Right lobe of liver (tissue), 6 donors: ENCODE data around the gene TBC1D8. TPM values are rescaled to one million over a fixed set of nuclear protein-coding genes. Genes with fewer than 3 reads are reported as not detected.
A peak's percentile ranks its signal among the peaks of the same experiment; 100 is the strongest.

Experiments used
- ATAC-seq, 4 donors: fragments of 200-7000 bp; cut with Tn5 transposase; one replicate each; pipeline ENCODE4 v1.9.1; 2020; ENCODE audit warnings: mild to moderate bottlenecking in 4 of 4, moderate library complexity in 4 of 4
- DNase-seq, 3 donors: peaks; one replicate each; pipeline ENCODE4 v3.0.0-alpha.2; 2020
- H3K27ac ChIP-seq, 3 donors: fragments of 200-600 bp; one replicate each; pipeline ENCODE4 v1.8.0; 2022
- H3K27me3 ChIP-seq, 2 donors: fragments of 200-600 bp; one replicate each; pipeline ENCODE4 v1.8.0; 2022
- H3K36me3 ChIP-seq, 4 donors: fragments of 200-600 bp; sonication (generic) in 1 of 4; one replicate each; pipeline versions ENCODE4 v1.5.1 to v1.8.0; 2017 to 2022; ENCODE audit warnings: control low read depth in 1 of 4
- H3K4me1 ChIP-seq, 4 donors: fragments of 200-600 bp; sonication (generic) in 1 of 4; one replicate each; pipeline versions ENCODE4 v1.5.1 to v1.8.0; 2017 to 2022; ENCODE audit warnings: control low read depth in 1 of 4
- H3K4me3 ChIP-seq, 3 donors: fragments of 200-600 bp; one replicate each; pipeline ENCODE4 v1.8.0; 2022
- H3K9me3 ChIP-seq, 4 donors: fragments of 200-600 bp; sonication (generic) in 1 of 4; one replicate each; pipeline versions ENCODE4 v1.5.1 to v1.8.0; 2017 to 2022; ENCODE audit warnings: control low read depth in 1 of 4
- POLR2A ChIP-seq: fragments of 450-650 bp; IDR thresholded peaks from one replicate; pipeline ENCODE4 v1.6.1; 2017; ENCODE audit warnings: antibody characterized with exemption, mild to moderate bottlenecking
- WGBS: methylation state at CpG from one replicate; pipeline ENCODE4 v1.1.6; 2018; ENCODE audit warnings: low coverage, low lambda C conversion rate; ENCODE audit not compliant: insufficient coverage; ENCODE audit errors: missing lambda C conversion rate; 5-methylcytosine and 5-hydroxymethylcytosine counted together
- intact Hi-C, 2 donors: fragments of 100-400 bp; cut with DNase I; formaldehyde crosslinking; loops; one replicate each; pipeline versions ENCODE4 v1.11.2 to v1.14.1; 2022
- total RNA-seq, 6 experiments: library from RNA; depleted of rRNA in 2 of 6; stranded (reverse); fragments of >200 nt in 2 of 6; fragmentation: NEBNext Ultra II Directional in 3 of 6; extraction: Animal tissue kit (Norgen Biotek cat#: 25700) in 3 of 6; gene quantifications; one replicate each; pipeline versions ENCODE4 v1.1.0 to v1.2.4, GENCODE V29; 2016 to 2023
- TF ChIP-seq, protein P1 (sequence below), 4 donors: fragments of 200-600 bp in 3 of 4; fragments of 450-650 bp in 1 of 4; IDR thresholded peaks; one replicate each; pipeline versions ENCODE4 v1.5.1 to v1.8.0; 2016 to 2022; ENCODE audit warnings: antibody characterized with exemption in 4 of 4, mild to moderate bottlenecking in 2 of 4
- donor health status: DM: no; HTN: yes; CAD: no.
- donor health status: DM: no; HTN: no; CAD: no.
- donor health status: DM: no; HTN: no; CAD: no.
- donor health status: DM: no; HTN: yes; CAD: no.
- donor health status: DM: no; HTN: yes; CAD: no.

TBC1D8 gene
- total RNA-seq, 6 experiments from 2014 or later, result 17.3 to 31.2 (median 21.5) TPM

GRCh38 chr2:100983201-100983600, 168.0 kb downstream of the TBC1D8 start:
- Histone ChIP-seq H3K36me3 (peaks cover 0 to 6% (median 0%) of the 10 kb centered on the region in 4 donors), H3K27me3 (no peaks in the 10 kb centered on the region), H3K4me1 (no peaks in the 10 kb centered on the region), H3K27ac (peak overlapping the region in 1 of 3 donors; percentile 47), H3K4me3 (no peak overlapping the region), H3K9me3 (no peaks in the 10 kb centered on the region)
- TF ChIP-seq POLR2A, result no peak
- TF ChIP-seq, protein P1, sequence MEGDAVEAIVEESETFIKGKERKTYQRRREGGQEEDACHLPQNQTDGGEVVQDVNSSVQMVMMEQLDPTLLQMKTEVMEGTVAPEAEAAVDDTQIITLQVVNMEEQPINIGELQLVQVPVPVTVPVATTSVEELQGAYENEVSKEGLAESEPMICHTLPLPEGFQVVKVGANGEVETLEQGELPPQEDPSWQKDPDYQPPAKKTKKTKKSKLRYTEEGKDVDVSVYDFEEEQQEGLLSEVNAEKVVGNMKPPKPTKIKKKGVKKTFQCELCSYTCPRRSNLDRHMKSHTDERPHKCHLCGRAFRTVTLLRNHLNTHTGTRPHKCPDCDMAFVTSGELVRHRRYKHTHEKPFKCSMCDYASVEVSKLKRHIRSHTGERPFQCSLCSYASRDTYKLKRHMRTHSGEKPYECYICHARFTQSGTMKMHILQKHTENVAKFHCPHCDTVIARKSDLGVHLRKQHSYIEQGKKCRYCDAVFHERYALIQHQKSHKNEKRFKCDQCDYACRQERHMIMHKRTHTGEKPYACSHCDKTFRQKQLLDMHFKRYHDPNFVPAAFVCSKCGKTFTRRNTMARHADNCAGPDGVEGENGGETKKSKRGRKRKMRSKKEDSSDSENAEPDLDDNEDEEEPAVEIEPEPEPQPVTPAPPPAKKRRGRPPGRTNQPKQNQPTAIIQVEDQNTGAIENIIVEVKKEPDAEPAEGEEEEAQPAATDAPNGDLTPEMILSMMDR (IDR thresholded peaks at IDR 0.05), result no peak
- ATAC-seq, result peak in 2 of 4 donors; percentile 6
- WGBS, result 92% methylated on average over 9 of the region's 12 CpGs
- intact Hi-C loops, result loop anchor here (5.0 to 10.0 kb wide), 3 partner anchors 256 to 368 kb away; no protein-coding TSS in a partner anchor
- DNase-seq, result no peak

DNA sequence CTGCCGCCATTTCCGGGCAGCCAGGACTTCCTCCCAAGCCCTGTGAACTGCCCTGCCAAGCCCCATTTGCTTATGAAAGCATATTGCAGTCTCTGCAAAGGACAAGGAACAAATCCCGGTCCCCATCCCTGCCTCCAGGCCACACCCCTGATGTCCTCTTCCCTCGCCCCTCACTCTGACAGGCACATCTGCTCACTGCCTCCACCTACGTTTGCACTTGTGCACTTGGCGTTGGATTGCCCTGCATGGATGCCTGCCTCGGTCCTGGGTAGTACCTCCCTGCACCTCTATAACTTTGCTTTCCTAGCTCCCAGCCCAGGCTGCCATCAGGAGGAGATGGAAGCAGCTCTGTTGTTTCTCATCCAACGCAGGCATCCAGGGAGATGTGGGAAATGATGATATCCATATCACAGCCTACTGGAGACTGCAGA, 168.7 kb downstream of the TBC1D8 start:
- Histone ChIP-seq H3K27ac (no peak overlapping the region), H3K9me3 (no peaks in the 10 kb centered on the region), H3K4me1 (no peaks in the 10 kb centered on the region), H3K4me3 (no peak overlapping the region), H3K27me3 (no peaks in the 10 kb centered on the region), H3K36me3 (peaks cover 0 to 9% (median 0%) of the 10 kb centered on the region in 4 donors)
- TF ChIP-seq, protein P1 (IDR thresholded peaks at IDR 0.05), result no peak
- no peak for TF ChIP-seq POLR2A
- 66% methylated on average over 5 of the region's 8 CpGs for WGBS
- intact Hi-C loops, result loop anchor here (5.0 to 10.0 kb wide), 3 partner anchors 255 to 368 kb away; no protein-coding TSS in a partner anchor
- no peak for ATAC-seq
- DNase-seq, result no peak

DNA sequence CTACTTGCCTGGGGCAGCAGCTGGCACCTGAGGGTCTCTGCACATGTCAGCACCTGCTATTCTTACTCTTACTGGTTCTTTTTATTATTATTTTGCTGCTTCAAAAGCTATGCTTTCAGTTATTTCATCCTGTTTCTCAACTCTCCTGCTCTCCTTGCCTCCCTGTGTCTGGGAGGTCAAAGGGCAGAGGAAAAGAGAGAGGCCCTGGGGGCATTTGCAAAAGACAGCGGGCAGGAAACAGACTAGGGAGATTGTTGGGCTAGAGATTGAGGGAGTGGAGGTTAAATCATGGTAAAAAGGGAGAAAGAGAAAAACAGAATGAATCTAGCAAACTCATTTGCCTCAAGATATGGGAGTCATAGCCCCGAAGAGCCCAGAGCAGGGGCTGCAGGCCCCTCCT, 170.2 kb downstream of the TBC1D8 start:
- Histone ChIP-seq H3K4me3 (no peak overlapping the region), H3K9me3 (no peaks in the 10 kb centered on the region), H3K27ac (no peak overlapping the region), H3K27me3 (no peaks in the 10 kb centered on the region), H3K4me1 (no peaks in the 10 kb centered on the region), H3K36me3 (peaks cover 0 to 17% (median 0%) of the 10 kb centered on the region in 4 donors)
- WGBS, result 76% methylated on average over 2 of the region's 2 CpGs
- ATAC-seq (no peak), DNase-seq (no peak)
- intact Hi-C loops, result loop anchor here (5.0 to 10.0 kb wide), 3 partner anchors 254 to 366 kb away; no protein-coding TSS in a partner anchor
- TF ChIP-seq POLR2A, result no peak
- TF ChIP-seq, protein P1 (IDR thresholded peaks at IDR 0.05), result no peak

- Histone ChIP-seq H3K4me3 (no peak overlapping the region), H3K27ac (no peak overlapping the region), H3K27me3 (no peaks in the 10 kb centered on the region), H3K36me3 (peaks cover 0 to 25% (median 2%) of the 10 kb centered on the region in 4 donors), H3K9me3 (no peaks in the 10 kb centered on the region), H3K4me1 (no peaks in the 10 kb centered on the region)
- DNase-seq (no peak), ATAC-seq (no peak)
- TF ChIP-seq, protein P1 (IDR thresholded peaks at IDR 0.05), result no peak
- TF ChIP-seq POLR2A, result no peak
- intact Hi-C loops, result loop anchor here (5.0 to 10.0 kb wide), 3 partner anchors 253 to 365 kb away; no protein-coding TSS in a partner anchor
- 90% methylated on average over 9 of the region's 12 CpGs for WGBS
Observed at GRCh38 chr2:100980046-100980445, 171.1 kb downstream of the TBC1D8 start.
